ENCODE results near the gene STK38.

STK38 gene

GRCh38 chr6:36546920-36547645 lies at the start of gene STK38:
TSS of gene STK38 (minus strand) at chr6:36547479. CDS start at chr6:36540202, 7,277 bp downstream.
- peak; percentile 83 for ATAC-seq

GRCh38 chr6:36596356-36596755 lies 49.1 kb upstream of the STK38 start:
- ATAC-seq: no peak
- TF ChIP-seq PATZ1 (CRISPR knock-in tag; IDR thresholded peaks at IDR 0.05; ENCODE audit: borderline replicate concordance) (no peak), ZC3H10 (CRISPR knock-in tag; IDR thresholded peaks at IDR 0.05) (no peak), ARNTL (CRISPR knock-in tag; IDR thresholded peaks at IDR 0.05; ENCODE audit: borderline replicate concordance, low read depth) (no peak), GLIS3 (CRISPR knock-in tag; IDR thresholded peaks at IDR 0.05) (no peak), ESRRG (CRISPR knock-in tag; IDR thresholded peaks at IDR 0.05) (no peak), ZNF70 (CRISPR knock-in tag; IDR thresholded peaks at IDR 0.05) (no peak), TCF4 (CRISPR knock-in tag; IDR thresholded peaks at IDR 0.05; ENCODE audit: borderline replicate concordance) (no peak), TOX (CRISPR knock-in tag; IDR thresholded peaks at IDR 0.05; ENCODE audit: borderline replicate concordance) (no peak), ZNF565 (CRISPR knock-in tag; conservative IDR thresholded peaks at IDR 0.05; ENCODE audit: low read depth) (no peak), SNAI2 (CRISPR knock-in tag; IDR thresholded peaks at IDR 0.05) (no peak), ZFP30 (CRISPR knock-in tag; IDR thresholded peaks at IDR 0.05) (no peak), POU6F1 (CRISPR knock-in tag; IDR thresholded peaks at IDR 0.05; ENCODE audit: borderline replicate concordance, low read depth) (no peak), CSDC2 (CRISPR knock-in tag; IDR thresholded peaks at IDR 0.05) (no peak)

More at GRCh38 chr6:36546920-36547645, at the start of gene STK38:
- TF ChIP-seq ZNF8 (CRISPR knock-in tag; IDR thresholded peaks at IDR 0.05) (no peak), ESRRG (CRISPR knock-in tag; IDR thresholded peaks at IDR 0.05) (no peak), ZFP30 (CRISPR knock-in tag; IDR thresholded peaks at IDR 0.05) (no peak), ISL1 (CRISPR knock-in tag; IDR thresholded peaks at IDR 0.05) (no peak), TCF4 (CRISPR knock-in tag; IDR thresholded peaks at IDR 0.05; ENCODE audit: borderline replicate concordance) (no peak)

GRCh38 chr6:36594816-36595643 lies 47.8 kb upstream of the STK38 start:
- no peak for TF ChIP-seq RARB (CRISPR knock-in tag; IDR thresholded peaks at IDR 0.05)
- peak; percentile 55; the same call in 1 of the 2 replicates for TF ChIP-seq ZNF70 (CRISPR knock-in tag; IDR thresholded peaks at IDR 0.05)
- peak; percentile 14; the same call in 1 of the 3 replicates for ATAC-seq

GRCh38 chr6:36594029-36594815 lies 46.9 kb upstream of the STK38 start, which contains the start of gene SRSF3:
TSS of gene SRSF3 (plus strand) at chr6:36594362. CDS start at chr6:36596763, 2,401 bp downstream.
- ATAC-seq: peak; percentile 88
- 0 out of 2 replicates have a peak, but pooled peaks have one; percentile 35 for TF ChIP-seq ARNTL (CRISPR knock-in tag; IDR thresholded peaks at IDR 0.05; ENCODE audit: borderline replicate concordance, low read depth)
- no peak for TF ChIP-seq ESRRG (CRISPR knock-in tag; IDR thresholded peaks at IDR 0.05)
- TF ChIP-seq GLIS3 (CRISPR knock-in tag; IDR thresholded peaks at IDR 0.05): peak; percentile 85; the same call in 1 of the 2 replicates
- TF ChIP-seq ZNF8 (CRISPR knock-in tag; IDR thresholded peaks at IDR 0.05): peak; percentile 36; the same call in 1 of the 2 replicates
- TF ChIP-seq ZNF70 (CRISPR knock-in tag; IDR thresholded peaks at IDR 0.05): 0 out of 2 replicates have a peak, but pooled peaks have one; percentile 13
- no peak for TF ChIP-seq BACH2 (CRISPR knock-in tag; IDR thresholded peaks at IDR 0.05; ENCODE audit: borderline replicate concordance)
- TF ChIP-seq CSRNP3 (CRISPR knock-in tag; IDR thresholded peaks at IDR 0.05): peak; percentile 77; the same call in 1 of the 2 replicates
- TF ChIP-seq CREB5 (CRISPR knock-in tag; IDR thresholded peaks at IDR 0.05; ENCODE audit: low read depth): 0 out of 2 replicates have a peak, but pooled peaks have one; percentile 17
- TF ChIP-seq ZFP3 (CRISPR knock-in tag; IDR thresholded peaks at IDR 0.05): 0 out of 2 replicates have a peak, but pooled peaks have one; percentile 29
- TF ChIP-seq TSHZ2 (CRISPR knock-in tag; IDR thresholded peaks at IDR 0.05): peak; percentile 18; the same call in 1 of the 2 replicates
- TF ChIP-seq TCF4 (CRISPR knock-in tag; IDR thresholded peaks at IDR 0.05; ENCODE audit: borderline replicate concordance): peak; percentile 11; the same call in 1 of the 2 replicates
- no peak; the same call in 1 of the 2 replicates for TF ChIP-seq ZNF565 (CRISPR knock-in tag; conservative IDR thresholded peaks at IDR 0.05; ENCODE audit: low read depth)
